HG02642 (cell line): ENCODE data around the gene BSX.

Experiments
- ATAC-seq: cut with Tn5 transposase; IDR thresholded peaks from one replicate; pipeline ENCODE4 v1.9.1; 2021; ENCODE audit warnings: mild to moderate bottlenecking; ENCODE audit not compliant: unreplicated experiment, poor library complexity

Gene BSX

DNA sequence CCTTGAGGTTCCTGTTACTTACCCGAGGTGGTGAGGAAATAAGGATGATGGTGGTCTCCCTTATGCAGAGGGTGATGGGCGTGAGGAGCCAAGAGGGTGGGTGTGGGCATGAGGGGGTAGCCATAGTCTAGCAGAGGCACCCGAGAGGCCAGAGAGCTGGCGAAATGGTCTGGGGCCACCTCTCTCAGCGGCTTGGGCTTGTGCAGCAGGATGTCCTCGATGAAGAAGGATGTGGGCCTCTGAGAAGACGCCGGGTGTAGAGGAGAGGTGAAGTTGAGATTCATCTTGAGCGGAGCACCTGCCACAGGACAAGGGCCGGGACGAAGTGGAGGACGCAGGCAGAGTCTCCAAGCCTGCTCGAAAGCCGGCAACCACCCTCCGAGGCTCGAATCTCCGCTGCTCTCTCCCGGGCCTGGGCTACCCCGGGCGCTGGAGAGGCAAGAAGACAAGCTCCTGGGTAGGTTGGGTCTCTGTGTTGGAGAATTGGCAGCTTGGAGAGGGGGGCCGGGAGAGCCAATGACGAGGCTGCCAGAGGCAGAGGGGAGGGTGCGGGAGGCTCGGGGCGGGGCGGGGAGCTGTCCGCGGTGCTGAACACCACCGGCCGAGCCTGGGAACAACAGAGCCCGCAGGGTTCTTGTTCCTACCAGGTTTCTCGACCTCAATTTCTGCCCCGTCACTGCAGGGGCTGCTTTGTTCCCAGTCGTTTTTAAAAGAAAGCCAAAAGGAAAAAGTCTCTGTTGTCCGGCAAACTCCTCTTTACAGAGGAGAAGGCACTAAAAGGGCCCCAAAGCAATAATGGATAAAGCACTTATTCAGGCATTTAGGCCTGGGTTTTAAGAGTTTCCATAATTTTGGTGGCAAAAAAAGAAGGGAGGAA is at the start of gene BSX:
Gene BSX (minus strand): TSS at position 447 of the 877 bp plus-strand sequence. CDS start 163 bp downstream, at position 284.
- ATAC-seq = no peak

DNA sequence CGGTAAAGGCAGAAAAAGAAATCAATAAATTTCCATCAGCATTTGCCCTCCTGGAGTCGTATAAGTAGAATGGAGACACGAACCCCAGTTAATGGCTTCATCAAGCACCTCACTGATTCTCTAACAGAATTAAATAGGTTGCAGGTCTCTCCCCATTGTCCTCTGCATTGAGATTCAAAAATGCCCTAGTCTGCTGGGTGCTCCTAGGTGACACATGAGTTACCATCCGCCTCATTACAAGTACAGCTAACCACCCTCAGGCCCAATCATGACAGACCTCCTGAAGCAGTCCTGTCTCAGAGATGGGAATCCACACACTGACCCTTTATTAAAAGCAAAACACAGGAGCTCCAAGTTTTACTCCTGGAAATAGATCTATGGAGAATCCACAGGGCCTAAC is 48.9 kb upstream of the BSX start:
- ATAC-seq = no peak

DNA sequence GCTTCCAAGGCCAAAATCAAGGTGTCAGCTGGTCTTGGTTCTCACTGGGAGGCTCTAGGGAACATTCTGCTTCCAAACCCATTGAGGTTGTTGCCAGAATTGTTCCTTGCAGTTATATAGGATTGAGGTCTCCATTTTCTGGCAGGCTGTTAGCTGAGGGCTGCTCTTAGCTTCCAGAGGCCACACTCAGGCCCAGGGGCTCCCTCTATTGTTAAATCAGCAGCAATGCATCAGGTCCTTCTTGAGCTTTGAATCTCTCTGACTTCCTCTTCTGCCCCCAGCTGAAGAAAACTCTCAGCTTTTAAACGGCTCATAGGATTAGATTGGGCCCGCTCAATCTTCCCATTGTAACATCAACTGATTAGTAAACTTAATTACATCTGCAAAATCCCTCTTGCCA is 39.3 kb upstream of the BSX start:
- peak; percentile 59 for ATAC-seq

DNA sequence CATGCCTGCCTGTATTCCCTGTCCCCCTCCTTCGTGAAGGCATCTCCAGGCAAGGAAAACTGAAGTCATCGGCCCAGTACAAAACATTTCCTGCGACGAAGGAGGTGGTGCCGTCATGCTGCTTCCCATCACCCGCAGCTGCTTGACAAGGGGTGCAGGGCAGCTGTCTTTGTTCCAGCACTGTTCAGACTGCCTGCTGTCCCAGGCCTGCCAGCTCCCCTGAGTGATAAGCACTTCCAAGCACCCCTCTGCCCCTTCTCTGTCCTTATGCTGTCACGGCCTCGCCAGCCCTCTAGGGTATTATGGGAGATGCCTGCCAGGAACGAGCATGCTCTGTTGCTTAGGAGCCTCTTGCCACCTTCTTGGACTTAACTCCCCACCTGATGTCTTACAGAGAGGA is 37.1 kb upstream of the BSX start:
- ATAC-seq = no peak

DNA sequence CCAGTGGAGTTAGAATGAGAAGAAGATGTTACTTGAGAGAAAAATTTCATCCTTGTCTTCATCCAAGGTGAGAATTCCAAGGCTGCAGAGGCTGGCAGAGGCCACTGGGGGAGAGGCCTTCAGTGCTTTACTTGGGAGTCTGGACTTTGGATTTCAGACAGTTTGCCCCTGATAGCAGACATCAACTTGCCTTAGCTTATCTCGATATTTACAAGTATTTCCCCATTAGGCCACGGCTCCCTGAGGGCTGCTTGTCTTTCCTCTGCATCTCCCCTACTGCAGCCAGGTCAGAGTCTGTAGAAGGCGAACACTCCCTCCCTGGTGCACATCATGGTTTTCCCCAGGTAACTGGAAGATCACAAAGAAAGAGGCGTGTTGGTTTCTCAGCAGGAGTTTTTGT is 29.9 kb upstream of the BSX start:
- no peak for ATAC-seq

DNA sequence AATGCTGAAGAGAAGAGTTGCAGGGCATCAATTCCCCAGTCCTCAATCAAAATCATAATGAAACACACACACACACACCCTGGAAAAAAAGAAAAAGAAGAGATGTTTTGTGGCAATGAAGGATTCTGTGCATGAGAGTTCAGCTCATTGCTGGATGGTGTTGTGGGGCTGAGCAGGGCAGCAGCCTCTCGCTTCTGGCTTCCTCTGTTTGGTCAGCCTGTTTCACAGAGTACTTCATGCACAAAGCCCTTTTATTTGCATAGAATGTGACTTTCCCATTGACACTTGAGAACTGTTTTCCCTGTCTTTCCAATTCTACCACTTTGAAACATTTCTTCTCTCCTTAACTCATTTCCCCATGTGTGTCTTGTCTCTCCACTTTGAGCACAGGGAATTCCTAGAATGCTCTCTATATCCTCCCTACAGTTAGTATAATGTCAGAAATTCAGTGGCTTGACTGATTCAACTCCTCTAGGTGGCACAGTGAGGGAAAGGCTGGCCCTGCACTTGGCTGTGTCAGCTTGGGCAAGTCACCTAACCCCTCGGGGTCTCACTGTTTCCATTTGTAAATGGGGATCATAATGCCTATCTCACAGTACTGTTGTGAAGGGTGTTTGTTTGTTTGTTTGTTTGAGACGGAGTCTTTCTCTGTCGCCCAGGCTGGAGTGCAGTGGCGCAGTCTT is 25.4 kb upstream of the BSX start:
- no peak for ATAC-seq

DNA sequence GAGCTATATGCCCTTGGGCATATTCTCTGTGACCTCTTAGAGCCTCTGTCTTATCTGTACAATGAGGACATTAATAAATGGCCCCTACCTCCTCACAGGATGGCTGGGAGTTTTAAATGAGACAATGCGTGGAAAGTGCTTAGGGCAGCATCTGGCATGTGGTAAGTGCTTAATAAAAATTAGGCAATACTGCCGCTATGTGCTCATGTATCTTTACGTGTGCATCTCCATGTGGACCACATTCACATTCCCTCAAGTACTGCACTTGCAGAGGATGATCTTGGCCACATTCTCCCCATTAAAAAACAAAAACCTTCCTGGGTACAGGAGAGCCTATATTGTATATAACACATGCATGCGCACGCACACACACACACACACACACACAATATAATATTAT is 19.1 kb upstream of the BSX start:
- no peak for ATAC-seq

DNA sequence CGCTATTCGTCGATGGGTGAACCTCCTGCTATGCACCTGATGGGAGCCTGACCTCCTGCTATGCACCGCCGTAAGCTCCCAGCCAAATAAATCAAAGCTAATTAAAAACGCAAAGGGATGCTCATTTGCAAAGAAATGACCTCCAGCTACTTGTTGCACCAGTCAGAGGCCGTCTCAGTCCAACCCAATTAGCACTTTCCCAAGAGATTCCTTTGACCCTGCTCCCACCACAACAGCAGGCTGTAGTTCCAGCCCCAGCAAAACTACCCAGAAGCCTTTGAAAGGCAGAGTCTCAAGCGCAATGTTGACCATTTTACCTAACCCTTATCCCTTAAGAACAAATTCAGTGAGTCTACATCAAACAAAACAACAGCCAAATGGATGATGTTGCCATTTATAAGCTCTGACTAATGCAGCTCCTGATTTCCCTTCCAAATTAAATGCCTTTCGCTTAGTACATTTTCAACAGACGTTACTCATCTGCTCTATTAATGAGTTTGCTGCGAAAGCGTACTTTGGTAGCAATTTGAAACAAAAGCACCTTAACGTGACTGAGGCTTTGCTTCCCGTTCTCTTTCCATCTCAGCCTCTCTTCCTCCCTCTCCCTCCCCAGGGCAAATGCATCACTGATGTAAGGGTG is 17.2 kb upstream of the BSX start:
- ATAC-seq = no peak

DNA sequence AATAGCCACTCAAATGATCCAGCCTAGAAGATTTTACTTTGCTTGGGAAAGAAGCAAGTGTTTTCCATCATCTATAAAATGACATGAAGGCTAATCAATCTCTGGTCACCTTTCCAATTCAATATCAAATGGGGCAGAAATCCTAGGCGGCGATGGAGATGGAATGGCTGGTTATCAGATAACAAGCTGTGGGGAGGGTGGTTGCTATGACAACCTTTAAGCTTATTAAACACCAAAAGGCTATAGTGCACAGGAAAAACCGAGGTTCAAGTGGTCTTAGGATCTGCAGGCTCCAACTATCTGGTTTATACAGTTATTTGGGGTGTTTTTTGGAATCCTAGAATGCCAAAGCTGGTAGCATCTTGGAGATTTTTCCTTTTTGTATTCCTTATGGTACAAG is 13.9 kb upstream of the BSX start:
- ATAC-seq = no peak

DNA sequence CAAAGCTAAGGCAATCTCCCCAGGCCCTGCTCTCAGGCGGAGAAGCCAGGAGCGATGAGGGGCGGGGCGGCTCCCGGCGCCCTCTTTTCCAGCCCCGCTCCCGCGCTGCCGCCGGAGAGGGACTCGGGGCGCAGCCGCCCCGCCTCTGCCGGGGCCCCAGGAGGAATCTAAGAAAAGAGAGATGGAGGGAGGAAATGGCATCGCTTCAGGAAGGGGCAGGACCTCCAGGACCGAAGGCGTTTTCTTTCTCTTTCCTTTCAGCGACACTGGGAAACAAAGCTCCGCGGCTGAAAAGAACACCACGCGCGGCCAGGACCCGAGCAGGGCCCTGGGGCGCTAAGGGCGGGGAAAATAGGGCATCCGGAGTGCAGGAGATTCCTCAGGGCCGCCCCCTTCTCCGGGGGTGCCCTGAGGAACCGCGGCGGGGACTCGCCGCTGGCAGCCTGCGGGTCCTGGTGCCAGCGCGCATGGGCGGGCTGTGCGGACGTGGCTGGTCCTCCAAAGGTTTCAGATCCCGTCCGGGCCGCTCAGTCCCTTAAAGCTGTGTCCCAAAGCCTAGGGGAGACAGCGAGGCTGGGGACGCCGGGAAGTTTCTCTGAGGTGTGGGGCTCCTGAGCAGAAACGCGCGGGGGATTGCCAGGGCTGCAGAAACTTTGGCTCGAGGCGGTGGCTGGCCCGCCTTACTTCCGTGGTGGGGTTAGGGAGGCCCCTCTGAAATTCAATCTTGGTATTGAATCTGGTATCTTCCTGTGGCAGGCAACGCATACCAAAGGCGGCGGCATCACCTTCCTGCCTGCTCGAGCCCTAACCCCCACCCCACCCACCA is 2.8 kb upstream of the BSX start:
- no peak for ATAC-seq

DNA sequence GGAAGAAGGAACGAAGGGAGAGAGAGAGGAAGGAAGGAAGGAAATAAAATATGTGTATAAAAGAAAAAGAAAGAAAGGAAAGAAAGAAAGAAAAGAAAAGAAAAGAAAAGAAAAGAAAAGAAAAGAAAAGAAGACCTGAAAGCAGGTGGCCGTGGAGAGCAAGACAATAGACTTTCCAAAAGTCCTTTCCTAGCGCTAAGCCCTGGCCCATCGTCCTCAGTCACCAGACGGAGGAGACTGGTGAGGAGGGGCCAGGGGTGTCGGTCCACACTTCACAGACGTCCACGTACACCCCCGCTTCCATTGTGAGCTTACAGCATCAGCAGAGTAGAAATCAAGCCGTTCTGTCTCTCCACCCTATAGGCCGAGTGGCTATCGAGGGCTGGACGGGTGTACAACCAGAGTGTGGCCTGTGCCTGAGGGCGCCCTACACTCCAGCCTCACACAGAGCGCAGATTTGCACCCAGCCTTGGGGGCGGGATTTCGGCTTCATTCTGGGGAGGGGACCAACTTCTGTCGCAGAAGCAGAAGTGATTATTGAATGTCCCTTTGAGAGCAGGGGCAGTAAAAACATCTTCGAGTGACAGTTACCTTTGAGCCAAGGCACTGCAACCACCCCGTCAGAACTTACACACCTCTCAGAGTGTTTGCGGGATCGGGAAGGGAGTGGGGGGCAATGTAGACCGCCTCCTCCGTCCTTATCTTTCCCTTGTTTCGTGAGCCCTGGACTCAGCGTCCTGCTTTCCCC is 2.0 kb upstream of the BSX start:
- ATAC-seq = no peak

DNA sequence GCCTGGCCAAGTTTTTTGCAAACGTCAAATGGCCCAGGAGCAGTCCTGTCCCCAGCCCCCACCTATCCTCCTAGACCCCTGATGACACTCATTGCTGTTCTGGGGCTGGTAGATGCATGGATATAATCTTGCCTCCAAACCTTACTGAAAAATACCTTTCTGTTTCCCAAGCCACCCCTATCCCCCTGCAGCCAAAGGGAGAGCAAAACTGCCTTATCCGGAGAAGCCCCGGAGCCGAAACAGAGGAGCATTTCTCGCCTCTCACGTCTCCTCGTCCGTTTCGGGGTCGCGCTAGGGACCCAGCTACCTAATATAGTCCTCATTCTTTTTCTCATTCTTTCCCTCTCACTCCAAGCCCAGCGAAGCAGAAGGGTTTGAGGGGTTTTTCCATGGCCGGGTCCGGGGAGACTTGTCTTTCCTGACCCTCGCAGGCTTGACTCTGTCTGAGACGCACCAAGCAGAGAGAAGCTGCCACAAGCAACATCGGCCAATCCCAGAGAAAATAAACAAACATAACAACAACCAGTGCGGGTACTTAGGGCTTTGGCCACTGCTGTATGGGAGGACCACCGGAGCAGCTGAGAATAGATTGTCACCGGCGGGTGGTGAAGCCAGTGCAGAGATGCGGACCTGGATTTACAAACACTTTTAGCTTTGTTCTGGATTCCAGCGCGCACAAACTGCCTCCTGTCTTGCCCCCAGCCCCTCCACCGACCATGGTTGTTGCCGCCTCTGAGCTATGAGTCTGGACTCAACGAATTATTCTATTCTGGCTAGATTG is 1.6 kb downstream of the BSX start:
- ATAC-seq = no peak

DNA sequence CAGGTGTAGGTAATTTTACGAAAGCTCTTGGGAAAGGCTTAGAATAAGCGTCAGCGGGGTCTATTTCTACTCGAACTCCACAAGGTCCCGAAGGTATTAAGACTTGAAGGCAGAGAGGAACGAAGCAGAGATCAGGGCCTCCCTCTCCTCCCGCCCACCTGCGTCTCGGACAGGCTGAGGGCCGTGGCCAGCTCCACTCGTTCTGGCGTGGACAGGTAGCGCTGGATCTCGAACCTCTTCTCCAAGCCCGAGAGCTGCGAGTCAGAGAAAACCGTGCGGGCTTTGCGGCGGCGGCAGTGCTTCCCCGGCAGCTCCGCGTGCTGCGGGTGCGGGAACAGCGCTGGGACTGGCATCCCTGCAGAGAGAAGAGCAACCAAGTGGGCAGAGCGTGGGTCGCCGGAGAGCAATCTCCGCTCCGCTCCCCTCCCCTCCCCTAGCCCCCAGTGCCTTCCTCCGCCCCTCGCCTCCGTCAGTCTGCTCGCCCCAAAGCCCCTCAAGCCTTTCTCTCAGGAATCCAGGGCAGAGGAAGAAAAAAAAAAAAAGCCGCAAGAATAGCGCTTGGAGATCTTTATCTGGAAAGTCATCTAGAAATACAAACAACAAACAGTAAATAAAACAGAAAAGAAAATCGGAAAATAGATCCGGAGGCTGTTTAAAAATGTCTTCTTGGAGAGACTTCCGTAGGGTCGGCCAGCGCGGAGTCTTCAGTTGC is 2.4 kb downstream of the BSX start:
- no peak for ATAC-seq

DNA sequence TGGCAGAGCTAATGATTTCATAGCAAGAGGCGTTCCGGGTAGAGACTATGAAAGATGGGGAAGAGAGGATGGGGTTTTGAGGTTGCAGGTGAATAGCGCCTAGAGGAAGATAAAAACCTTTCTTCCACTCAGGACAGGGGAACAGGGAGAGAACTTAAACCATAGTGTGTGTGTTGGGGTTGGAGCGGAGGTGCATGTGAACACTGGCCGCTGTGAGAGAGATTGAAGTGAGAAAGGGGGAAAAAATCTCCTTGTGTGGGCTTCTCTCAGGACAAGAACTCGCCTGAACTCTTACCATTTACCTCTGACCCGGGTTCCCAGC is 3.4 kb downstream of the BSX start:
- no peak for ATAC-seq

DNA sequence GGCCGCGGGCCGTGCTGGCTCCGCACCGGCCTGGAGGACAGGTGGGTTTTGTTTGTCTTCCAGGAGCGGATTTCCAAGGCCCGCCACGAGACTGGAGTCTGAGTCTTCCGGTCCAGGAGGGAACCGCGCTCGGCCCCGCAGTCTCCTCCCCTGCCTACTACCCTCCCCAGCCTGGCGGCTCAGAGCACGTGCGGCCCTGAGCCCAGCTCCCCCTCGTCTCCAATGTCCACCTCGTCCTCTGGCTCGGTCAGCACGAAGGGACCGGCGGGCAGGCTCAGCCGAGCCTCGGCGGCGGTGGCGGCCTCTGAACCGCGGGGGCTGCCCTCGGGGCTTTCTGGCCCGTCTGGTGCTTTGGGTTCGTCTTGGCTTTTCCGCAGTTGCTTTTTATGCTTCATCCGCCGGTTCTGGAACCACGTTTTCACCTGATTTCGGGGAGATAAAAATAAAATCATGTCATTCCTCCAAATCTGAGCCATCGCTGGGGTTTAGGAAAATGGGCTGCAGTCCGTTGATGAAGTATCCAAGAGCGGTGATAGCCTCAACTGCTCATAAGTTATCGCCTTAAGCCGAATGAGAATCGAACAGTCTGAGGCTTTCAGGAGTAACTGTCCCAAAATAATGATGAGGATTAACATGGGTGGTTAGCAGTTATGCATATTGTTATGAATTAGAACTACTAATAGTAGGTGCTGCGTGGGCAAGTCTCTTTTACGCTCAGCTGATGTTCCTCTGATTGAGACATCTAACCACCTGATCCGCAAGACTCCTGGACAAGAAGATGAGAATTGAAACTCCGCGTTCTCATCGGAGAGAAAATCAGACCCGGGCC is 4.0 kb downstream of the BSX start:
- no peak for ATAC-seq

DNA sequence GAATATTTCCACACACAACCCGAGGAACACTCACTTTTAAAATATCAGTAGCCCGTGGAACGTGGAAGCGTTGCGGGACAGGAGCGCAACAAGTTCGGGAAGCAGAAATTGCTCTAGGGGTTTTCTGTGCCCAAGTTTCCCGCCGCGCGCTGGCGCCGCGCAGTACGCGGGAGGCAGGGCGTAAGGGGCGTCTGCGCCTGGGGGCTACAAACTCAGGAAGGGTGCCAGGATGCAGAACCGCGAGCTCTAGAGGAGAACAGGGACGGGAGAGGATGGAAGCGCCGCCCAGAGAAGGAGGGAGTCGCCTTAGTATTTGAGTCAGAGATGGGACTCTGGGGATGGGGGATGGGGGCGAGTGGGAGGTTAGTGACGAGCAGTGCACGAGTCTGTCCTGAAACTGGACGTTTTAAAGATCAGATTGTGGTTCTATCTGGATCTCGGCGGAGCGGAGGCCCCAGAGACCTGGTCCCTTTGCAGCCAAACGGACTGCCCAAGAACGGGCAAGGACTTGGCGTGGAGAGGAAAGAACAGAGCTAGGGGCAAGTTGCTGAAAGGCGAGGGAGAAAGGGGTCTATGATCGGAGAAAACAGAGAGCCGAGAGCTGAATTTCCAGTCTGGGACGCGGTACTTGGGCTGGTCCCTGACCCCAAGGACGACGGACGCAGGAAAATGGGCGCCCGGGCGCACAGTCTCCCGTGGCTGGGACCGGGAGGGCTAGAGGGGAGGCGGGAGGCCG is 4.7 kb downstream of the BSX start:
- ATAC-seq = no peak

DNA sequence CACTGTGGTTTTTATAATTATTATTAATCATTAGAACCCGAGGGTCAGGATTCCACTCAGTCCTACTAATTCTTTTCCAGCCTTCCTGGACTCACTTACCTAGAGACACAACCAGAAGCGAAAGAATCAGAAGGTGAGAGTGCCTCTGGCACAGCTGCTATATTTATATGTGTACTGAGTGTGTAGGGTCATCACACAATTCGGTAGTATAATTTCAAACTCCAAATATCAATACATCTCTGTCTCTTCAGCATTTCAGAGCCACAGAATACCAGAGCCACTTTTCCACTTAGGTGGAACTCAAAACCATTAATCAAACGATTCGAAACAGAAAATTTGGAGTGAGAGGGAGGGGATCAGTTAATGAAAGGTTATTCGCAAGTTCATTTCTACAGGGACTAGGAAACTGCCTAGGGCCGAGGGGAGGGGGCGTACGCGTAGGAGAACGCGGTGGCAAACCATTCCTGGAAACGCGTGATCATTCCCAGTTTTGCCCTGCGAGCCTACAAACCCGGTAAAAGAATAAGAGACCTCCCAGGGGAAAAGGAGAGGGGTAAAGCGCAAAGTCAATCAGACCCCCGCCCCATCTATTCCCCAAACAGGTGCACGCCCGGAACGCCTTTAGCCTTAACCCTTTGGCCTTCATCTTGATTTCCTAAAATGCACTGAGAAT is 5.4 kb downstream of the BSX start:
- no peak for ATAC-seq
